ENCODE measurements around the gene HOTAIR.

DNA sequence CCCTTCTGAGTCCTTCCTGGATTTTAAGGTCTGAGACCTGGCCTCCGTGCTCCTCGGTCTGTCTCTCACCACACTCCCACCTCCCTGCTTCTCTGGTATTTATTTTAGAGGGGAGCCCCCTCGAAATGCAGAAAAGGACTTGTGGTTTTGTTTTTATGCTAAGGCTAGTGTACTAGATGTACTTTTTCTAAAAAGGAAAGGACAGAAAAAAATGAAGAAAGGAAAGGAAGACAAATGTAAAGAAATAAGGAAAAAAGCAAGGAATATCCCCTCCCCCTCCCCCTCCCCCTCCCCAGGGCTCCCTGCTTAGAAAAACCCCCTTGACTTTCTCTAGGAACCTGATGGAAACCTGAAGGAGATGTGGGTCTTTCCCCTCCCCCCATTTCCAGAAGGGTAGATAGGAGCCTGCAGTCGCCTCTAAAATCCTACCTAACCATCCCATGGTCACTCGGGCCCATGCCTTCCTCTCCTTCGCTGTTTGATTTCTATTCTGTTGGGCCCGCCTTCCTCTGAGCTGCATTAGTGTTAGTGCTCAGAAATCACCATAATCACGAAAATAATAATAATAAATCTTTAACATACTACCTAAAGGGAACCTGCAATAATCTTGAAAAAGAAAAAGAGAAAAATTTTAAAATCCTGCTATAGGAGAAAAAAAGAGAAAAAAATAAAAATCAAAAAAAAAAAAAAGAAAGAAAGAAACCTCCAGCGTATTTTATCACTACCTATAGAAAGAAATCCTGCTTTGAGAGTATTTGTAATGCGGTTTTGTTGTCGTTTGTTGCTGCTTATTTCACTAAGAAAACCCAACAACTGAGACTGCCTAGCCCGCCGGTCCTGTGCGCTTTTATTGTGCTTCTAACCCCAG is 37.1 kb upstream of the HOTAIR start:
- TF ChIP-seq, protein P1, sequence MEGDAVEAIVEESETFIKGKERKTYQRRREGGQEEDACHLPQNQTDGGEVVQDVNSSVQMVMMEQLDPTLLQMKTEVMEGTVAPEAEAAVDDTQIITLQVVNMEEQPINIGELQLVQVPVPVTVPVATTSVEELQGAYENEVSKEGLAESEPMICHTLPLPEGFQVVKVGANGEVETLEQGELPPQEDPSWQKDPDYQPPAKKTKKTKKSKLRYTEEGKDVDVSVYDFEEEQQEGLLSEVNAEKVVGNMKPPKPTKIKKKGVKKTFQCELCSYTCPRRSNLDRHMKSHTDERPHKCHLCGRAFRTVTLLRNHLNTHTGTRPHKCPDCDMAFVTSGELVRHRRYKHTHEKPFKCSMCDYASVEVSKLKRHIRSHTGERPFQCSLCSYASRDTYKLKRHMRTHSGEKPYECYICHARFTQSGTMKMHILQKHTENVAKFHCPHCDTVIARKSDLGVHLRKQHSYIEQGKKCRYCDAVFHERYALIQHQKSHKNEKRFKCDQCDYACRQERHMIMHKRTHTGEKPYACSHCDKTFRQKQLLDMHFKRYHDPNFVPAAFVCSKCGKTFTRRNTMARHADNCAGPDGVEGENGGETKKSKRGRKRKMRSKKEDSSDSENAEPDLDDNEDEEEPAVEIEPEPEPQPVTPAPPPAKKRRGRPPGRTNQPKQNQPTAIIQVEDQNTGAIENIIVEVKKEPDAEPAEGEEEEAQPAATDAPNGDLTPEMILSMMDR (conservative IDR thresholded peaks at IDR 0.05; ENCODE audit: low read depth, low read length), result no peak
- TF ChIP-seq EZH2 (IDR thresholded peaks at IDR 0.05; ENCODE audit: borderline replicate concordance, low read depth, low read length, poor library complexity, severe bottlenecking), result no peak
